ENCODE data around the gene SH3PXD2A.

Gene SH3PXD2A

DNA sequence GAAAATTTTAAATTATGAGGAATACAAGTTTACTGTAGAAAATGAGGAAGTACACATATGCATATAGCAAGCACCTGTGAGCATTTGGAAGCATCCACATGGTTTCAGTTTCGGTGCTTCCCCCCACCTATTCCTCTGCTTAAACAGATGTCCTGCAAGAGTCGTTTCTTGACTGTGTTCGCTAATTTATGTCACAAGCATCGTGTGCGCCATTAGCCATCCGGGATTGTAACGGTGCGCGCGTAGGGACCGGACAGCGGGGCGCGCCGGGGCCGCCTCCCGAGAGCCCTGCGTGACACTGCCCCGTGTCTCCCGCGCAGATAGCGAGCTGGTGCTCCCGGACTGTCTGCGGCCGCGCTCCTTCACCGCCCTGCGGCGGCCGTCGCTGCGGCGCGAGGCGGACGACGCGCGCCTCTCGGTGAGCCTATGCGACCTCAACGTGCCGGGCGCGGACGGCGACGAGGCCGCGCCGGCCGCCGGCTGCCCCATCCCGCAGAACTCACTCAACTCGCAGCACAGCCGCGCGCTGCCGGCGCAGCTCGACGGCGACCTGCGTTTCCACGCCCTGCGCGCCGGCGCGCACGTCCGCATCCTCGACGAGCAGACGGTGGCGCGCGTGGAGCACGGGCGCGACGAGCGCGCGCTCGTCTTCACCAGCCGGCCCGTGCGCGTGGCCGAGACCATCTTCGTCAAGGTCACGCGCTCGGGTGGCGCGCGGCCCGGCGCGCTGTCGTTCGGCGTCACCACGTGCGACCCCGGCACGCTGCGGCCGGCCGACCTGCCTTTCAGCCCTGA, 271.0 kb downstream of the SH3PXD2A start:
- TF ChIP-seq, protein P1, sequence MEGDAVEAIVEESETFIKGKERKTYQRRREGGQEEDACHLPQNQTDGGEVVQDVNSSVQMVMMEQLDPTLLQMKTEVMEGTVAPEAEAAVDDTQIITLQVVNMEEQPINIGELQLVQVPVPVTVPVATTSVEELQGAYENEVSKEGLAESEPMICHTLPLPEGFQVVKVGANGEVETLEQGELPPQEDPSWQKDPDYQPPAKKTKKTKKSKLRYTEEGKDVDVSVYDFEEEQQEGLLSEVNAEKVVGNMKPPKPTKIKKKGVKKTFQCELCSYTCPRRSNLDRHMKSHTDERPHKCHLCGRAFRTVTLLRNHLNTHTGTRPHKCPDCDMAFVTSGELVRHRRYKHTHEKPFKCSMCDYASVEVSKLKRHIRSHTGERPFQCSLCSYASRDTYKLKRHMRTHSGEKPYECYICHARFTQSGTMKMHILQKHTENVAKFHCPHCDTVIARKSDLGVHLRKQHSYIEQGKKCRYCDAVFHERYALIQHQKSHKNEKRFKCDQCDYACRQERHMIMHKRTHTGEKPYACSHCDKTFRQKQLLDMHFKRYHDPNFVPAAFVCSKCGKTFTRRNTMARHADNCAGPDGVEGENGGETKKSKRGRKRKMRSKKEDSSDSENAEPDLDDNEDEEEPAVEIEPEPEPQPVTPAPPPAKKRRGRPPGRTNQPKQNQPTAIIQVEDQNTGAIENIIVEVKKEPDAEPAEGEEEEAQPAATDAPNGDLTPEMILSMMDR (IDR thresholded peaks at IDR 0.05; ENCODE audit: low read depth, low read length, missing control alignments), result no peak
- no peak for DNase-seq (ENCODE audit: low read depth)
- in situ Hi-C loops (cut with HindIII; ENCODE audit: low sequenced_read_pairs), result no loop called here
- H3K4me3 ChIP-seq (ENCODE audit: low read depth, low read length), result no peak overlapping the region

DNA sequence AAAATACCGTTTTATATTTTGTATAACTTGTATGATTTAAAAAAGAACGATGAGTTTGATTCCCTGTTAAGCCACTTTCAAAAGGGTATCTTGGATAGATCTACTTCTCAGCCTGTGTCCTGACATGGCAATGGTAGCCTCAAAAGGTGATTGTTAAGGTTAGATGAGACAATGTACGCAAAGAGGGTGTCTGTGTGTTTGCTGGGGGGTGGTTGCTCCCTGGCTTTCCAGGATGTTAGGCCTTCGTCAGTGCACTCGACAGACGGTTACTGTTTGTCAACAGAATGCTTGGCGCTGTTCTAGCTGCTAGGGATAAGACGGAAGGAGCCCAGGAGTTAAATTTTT, 271.5 kb downstream of the SH3PXD2A start:
- TF ChIP-seq, protein P1 (IDR thresholded peaks at IDR 0.05; ENCODE audit: low read depth, low read length, missing control alignments), result no peak
- no peak for DNase-seq (ENCODE audit: low read depth)
- H3K4me3 ChIP-seq (ENCODE audit: low read depth, low read length), result no peak overlapping the region
- in situ Hi-C loops (cut with HindIII; ENCODE audit: low sequenced_read_pairs), result no loop called here

DNA sequence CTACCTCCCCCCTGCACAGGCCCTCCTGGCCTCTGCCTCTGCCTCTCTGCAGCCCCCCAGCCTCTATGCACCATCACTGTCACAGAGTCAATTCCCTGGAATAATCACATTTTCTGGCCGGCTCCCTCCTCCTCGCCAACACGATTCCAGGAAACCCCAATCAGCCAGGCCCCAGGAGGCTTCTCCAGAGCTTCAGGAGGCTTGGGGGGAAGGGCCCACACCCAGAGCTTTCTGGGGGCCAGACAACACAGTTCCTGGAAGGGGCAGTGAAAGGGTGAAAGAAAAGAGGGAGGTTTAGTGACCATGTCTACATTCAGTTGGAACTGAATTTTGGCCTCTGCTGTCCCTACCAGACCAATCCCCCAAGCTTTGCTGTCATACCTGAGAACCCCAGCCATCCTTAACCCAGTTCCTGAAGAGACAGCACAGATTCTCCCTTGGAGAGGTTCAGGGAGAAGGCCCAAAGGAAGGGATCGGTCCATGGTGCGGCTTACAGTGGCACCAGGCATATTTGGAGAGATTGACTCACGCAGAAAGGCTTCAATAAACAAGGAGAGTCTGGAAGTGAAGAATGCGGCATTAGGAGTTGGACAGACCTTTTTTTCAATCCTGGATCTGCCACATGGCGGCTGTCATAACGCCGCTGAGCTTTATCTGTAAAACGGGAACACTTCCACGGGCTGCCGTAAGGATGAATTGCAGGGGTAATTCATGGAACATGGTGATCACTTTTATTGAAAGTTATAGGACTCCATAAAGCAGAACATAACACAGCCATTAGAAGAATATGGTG, 272.8 kb downstream of the SH3PXD2A start:
- DNase-seq (ENCODE audit: low read depth), result no peak
- in situ Hi-C loops (cut with HindIII; ENCODE audit: low sequenced_read_pairs), result no loop called here
- no peak overlapping the region for H3K4me3 ChIP-seq (ENCODE audit: low read depth, low read length)
- TF ChIP-seq, protein P1 (IDR thresholded peaks at IDR 0.05; ENCODE audit: low read depth, low read length, missing control alignments), result no peak

DNA sequence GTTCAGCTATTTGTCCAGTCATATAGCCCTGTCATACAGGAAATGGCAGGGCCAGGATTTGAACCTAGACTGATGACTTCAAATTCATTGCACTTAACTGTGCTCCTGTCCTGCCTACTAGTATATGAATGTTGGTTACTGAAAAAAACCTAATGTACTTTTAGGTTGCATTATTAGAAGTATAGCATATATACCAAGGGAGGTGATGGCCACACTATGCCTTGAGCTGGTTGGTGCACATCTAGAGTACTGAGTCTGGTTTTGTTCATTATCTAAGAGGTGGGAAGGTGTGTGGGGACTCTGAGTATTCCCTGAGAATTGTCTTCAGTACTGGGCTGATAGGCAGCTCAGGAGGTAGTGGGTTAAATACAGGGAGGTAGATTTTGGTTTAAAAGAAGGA, 273.9 kb downstream of the SH3PXD2A start:
- TF ChIP-seq, protein P1 (IDR thresholded peaks at IDR 0.05; ENCODE audit: low read depth, low read length, missing control alignments), result no peak
- H3K4me3 ChIP-seq (ENCODE audit: low read depth, low read length), result no peak overlapping the region
- no peak for DNase-seq (ENCODE audit: low read depth)
- in situ Hi-C loops (cut with HindIII; ENCODE audit: low sequenced_read_pairs), result no loop called here

DNA sequence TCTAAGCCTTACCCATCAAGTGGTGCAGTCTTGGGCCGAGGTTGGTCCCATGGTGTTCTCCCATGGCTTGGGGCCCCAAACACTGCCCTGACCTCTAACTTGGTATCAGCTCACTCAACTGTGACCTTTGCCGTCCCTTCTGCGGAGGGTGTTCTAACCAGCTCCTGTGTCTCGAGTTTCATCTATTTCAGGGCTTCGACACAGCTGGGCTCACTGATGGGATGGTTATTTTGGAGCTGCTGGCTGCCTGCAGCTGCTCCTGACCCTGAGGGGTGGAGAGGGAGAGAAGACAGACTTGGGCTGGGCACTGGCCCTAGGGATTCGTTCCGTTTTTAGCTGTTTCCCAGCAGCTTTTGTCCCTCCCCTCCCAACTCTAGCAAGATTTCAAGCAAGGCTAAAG, 274.9 kb downstream of the SH3PXD2A start:
- in situ Hi-C loops (cut with HindIII; ENCODE audit: low sequenced_read_pairs), result no loop called here
- TF ChIP-seq, protein P1 (IDR thresholded peaks at IDR 0.05; ENCODE audit: low read depth, low read length, missing control alignments), result no peak
- no peak overlapping the region for H3K4me3 ChIP-seq (ENCODE audit: low read depth, low read length)
- no peak for DNase-seq (ENCODE audit: low read depth)

DNA sequence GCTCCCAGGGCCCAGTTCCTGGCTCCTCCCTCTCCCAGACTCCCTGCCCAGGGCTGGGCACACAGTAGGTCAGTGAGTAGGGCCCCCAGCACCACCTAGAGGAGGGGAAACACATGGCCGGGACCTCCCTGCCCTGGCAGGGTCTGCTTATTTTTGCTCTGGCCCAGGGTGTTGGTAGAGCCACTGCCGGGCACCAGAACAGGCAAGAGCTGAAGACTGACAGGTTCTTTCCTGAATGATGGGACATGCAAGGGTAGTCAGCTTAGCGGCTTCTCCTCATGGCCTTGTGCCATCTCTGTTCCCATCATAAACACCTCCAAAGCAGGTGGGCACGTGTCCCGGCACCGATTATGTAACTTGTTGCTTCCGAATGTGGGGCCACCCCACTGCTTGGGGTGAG, 275.4 kb downstream of the SH3PXD2A start:
- TF ChIP-seq, protein P1 (IDR thresholded peaks at IDR 0.05; ENCODE audit: low read depth, low read length, missing control alignments), result no peak
- in situ Hi-C loops (cut with HindIII; ENCODE audit: low sequenced_read_pairs), result no loop called here
- no peak for DNase-seq (ENCODE audit: low read depth)
- no peak overlapping the region for H3K4me3 ChIP-seq (ENCODE audit: low read depth, low read length)

Data from astrocyte of the cerebellum (primary cell).